Stimulated activated CD4-positive, alpha-beta T cell treated with anti-CD3 and anti-CD28 coated beads, TNF-alpha, amount 100 ng/mL, for 24 hours (primary cell): ENCODE measurements around the gene TCAP.
"Not testable (repeated sequence)": the region's sequence is repeated elsewhere in the genome, so short reads cannot be mapped to it uniquely, and the experiment has no call there.

ENCODE experiments used
- DNase-seq, 3 experiments: peaks; one replicate each; pipeline ENCODE4 v3.0.0-alpha.2; 2020; ENCODE audit warnings: low read depth in 3 of 3

The TCAP gene

GRCh38 chr17:39679521-39680192 lies 14.5 kb downstream of the TCAP start:
- no peak for DNase-seq

DNA sequence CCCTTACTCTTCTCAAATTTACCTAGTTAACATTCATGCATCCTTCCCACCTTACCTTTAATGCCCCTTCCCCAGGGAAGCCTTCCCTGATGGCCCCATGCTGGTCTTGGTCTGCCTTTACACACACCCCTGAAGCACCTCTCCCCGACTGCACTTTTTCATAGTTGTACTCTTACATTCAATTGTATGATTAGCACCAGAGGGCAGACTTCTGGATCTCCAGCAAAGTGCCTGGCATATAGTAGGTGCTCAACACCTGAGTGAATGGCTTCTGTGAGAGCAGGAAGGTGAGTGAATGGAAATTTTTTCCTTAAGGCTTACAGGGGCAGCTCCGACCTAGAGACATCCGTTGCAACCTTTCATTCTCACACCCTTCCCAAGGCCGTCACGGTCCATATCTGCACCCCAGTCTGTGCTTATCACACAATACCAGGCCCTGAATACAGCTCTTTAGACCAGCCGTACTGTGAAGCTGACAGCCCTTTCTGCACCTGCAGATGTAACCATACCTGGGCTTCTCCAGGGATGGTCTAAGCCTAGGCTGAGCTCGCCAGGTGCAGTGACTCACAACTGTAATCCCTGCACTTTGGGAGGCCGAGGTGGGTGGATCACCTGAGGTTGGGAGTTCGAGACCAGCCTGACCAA lies 18.3 kb downstream of the TCAP start:
- no peak for DNase-seq

DNA sequence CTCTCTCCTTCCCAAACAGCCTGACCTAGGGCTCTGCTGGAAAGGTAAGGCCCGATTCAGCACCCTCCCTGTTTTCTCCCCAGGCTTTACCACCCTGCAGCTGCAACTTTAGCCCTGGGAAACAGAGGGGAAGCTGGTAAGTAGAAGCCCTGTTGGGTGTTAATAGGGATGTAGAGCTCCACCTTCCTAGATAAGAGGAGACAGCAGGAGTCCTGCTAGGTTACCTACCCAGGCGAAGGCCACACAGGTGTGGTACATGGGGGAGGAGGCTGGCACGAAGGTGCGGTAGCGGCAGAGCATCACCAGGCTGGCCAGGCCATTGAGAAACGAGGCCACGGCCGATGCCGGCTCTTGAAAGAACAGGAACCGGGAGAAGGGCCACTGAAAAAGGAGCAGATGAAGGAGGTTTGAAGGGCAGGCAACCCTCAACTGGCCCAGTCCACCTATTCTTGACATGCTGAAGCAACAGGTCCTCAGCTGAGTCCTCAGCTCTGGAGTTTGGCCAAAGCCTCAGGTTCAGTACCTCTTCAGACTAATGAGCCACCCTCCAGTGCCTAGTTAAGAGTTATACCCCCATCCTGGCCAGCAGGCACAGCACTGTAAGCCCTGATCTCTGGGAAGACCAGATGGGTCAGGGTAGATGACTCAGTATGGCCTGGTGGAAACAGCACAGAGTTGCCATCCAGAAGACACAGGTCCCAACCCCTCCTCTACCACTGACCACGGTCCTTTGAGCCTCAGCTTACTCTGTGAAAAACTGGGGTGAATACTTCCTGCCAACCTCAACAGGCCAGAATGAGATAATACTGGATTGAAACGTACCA lies 19.4 kb downstream of the TCAP start:
- DNase-seq, result no peak

DNA sequence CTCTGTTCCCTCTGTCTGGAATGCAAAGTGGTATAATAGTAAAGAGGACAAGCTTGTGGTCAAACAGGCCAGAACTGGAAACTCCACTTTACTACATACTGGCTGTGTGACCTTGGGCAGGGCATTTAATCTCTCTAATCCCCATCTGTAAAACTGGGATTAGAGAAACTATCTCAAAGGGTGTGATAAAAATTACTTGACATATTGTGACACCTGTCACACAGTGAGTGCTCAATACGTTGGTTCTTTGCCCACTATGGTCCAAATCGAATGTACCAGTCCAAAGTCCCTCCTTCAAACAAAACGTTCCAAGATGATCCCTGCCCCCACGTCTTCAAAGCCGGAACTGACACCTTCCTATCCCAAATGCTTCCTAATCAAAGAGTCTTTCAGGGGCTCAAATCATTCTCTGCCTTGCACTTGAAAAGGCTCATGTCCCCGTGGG lies 22.0 kb downstream of the TCAP start:
- DNase-seq, result no peak

- DNase-seq, result peak; percentile 67 to 84 (median 69)
These were observed 22.7 kb downstream of the TCAP start, which contains the start of gene PGAP3 for GRCh38 chr17:39687546-39688474. Gene PGAP3 (minus strand): TSS chr17:39688057. CDS start chr17:39688014, 43 bp downstream.

DNA sequence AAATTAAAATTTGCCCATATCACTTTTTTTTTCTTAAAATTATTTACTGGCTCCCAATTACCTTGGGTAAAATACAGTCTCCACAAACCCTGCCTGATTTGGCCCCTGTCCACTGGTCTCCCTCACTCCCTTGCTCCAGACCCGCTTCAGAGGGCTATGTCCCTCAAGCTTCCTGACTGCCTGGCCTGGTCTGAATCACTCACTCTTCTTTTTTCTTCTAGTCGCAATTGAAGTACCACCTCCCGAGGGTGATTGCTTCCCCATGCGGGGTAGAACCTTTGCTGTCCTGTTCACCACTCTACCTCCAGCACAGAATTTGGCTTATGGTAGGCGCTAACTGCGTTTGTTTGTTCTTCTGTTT lies 23.3 kb downstream of the TCAP start:
- no peak for DNase-seq

- no peak for DNase-seq
These were observed 23.8 kb downstream of the TCAP start for GRCh38 chr17:39688945-39689344.

- no peak for DNase-seq
These were observed 29.4 kb downstream of the TCAP start for GRCh38 chr17:39694593-39694992.

GRCh38 chr17:39695089-39695474 lies 29.9 kb downstream of the TCAP start:
- DNase-seq, result no peak

GRCh38 chr17:39696731-39697130 lies 31.6 kb downstream of the TCAP start:
- no peak for DNase-seq

GRCh38 chr17:39697961-39698360 lies 32.8 kb downstream of the TCAP start:
- DNase-seq, result no peak

DNA sequence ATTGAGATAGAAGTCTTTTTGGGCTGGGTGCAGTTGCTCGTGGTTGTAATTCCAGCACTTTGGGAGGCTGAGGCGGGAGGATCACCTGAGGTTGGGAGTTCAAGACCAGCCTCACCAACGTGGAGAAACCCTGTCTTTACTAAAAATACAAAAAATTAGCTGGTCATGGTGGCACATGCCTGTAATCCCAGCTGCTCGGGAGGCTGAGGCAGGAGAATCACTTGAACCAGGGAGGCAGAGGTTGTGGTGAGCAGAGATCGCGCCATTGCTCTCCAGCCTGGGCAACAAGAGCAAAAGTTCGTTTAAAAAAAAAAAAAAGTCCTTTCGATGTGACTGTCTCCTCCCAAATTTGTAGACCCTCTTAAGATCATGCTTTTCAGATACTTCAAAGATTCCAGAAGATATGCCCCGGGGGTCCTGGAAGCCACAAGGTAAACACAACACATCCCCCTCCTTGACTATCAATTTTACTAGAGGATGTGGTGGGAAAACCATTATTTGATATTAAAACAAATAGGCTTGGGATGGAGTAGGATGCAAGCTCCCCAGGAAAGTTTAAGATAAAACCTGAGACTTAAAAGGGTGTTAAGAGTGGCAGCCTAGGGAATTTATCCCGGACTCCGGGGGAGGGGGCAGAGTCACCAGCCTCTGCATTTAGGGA lies 34.1 kb downstream of the TCAP start:
- DNase-seq, result not testable (repeated sequence)

GRCh38 chr17:39699818-39700147 lies 34.6 kb downstream of the TCAP start, which contains the start of gene ERBB2:
Gene ERBB2 (plus strand): TSS chr17:39700064. CDS start chr17:39700239, 175 bp downstream.
- no peak for DNase-seq

DNA sequence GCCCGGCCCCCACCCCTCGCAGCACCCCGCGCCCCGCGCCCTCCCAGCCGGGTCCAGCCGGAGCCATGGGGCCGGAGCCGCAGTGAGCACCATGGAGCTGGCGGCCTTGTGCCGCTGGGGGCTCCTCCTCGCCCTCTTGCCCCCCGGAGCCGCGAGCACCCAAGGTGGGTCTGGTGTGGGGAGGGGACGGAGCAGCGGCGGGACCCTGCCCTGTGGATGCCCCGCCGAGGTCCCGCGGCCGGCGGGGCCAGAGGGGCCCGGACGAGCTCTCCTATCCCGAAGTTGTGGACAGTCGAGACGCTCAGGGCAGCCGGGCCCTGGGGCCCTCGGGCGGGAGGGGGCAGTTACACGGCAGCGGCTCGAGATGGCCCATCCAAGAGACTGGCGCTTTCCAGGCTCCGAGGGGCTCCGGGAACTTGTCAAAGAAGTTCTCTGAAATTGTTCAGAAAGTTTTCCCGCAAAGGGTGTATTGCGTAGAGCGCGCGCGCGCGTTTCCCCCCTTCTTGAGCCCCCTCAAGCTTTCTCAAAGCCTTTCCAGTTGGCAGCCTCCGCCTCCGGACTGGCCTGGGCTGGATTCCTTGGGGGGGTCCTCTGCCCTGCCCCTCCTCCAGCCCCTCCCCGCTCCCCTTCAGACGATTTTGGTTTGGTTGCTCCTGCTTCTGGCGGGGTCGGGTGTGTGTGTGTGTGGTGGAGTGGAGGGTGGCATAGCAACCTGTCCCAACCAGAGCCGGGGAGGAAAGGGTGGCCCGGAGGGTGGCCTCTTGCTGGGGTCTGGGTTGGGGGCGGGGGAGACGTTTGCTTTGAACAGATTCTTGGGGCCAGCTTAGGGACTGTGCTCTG lies 35.2 kb downstream of the TCAP start:
- DNase-seq, result no peak

DNA sequence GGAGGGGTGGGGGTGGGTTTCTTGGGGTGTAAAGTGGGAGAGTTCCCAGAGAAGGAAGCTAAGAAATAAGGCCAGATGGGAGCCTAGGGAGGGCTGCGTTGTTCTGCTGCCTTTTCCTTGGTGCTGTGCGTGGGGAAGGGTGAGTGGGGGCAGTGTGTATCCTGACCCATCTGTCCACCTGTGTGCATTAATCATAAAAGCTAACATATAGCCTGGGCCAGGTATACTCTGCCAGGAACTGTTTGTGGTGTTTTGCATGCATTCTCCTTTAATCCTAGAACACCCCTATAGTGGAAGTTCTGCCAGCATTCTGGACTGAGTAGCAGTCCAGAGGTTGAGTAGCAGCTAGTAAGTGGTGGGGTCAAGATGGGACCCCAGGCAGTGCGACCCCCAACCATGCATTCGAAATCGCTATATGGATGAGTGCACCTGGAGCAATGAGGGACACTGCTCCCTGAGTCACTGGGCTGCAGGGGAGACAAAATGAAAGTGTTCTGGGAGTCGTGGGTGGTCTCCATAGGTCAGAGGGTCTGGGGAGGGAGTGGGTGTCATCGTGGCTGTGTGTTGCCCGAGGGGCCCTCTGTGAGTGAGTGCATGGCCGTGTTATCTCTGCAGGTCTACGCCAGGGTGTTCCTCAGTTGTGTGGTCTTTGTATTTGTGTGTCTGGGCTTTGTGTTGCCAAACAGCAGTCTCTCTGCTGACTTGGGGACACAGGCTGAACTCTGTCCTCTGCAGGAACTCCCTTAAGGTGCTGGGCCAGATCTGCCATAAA lies 36.0 kb downstream of the TCAP start:
- no peak for DNase-seq

GRCh38 chr17:39701784-39702422 lies 36.8 kb downstream of the TCAP start:
- no peak for DNase-seq

DNA sequence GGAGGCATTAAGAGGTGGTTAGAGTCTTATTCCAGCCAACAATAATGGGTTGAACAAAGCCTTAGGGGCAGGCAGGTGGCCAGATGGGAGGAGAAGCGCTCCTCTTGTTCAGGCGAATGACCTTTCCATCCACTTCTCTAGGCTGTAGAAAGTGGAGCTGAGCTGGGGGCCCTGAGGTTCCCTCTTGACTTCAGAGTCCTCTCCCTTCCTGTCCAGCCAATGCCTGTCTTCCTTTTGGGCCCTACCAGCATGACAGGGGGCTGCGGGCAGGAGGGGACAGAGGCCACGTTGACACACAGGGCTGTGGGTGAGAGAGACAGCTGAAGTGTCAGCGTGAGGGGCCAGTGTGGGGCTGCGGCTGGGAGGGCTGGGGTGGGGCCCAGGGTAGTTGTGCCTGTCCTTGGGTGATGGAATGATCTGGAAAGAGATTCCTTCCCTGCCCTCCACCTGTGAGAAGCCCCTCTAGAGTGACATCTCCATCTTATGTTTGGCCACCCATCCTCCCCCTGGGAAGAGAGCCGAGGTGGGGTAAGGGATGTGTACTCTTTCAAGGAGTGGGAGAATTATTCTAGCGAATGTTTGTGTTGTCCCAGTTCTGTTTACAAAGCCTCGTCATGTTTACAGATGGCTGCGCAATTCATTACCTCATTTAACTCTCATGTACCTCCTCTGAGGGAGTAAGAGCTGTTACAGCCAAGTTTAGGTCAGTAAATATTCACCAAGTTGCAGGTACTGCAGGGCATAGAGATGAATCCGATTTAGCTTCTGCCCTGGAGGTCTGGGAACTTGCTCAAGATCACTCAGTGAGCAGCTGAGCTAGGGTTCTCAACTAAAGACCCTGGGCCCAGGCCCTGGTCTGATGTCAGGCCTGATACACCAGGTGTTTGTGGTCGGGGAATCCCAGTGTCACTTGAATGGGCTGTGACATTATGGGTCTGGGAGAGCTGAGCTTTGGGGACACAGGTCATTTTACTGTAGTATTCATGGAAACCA lies 38.0 kb downstream of the TCAP start:
- no peak for DNase-seq

DNA sequence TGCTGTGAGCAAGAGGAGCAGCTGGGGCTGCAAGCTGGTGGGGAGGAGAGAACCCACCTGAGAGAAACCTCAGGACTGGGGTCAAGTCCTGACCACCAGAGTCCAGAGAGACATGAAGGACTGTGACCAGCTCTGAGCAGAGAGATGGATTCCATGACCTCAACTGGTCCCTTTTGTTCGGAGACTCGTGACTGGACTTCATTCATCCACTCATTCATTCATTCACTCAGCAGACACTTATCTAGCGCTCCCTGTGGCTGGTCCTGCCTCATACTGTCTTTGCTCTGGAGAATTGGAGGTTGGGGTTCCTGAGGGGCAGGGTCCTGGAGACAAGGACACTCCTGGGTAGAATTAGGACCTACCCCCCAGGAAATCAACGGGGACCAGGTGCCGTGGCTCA lies 38.8 kb downstream of the TCAP start:
- no peak for DNase-seq
